GM21526 (cell line): Measurements from ENCODE around the gene ACAA2.

Experiments
- ATAC-seq: cut with Tn5 transposase; IDR thresholded peaks from one replicate; pipeline ENCODE4 v1.9.1; 2021; ENCODE audit warnings: moderate library complexity; ENCODE audit not compliant: unreplicated experiment, low FRiP score

The ACAA2 gene

DNA sequence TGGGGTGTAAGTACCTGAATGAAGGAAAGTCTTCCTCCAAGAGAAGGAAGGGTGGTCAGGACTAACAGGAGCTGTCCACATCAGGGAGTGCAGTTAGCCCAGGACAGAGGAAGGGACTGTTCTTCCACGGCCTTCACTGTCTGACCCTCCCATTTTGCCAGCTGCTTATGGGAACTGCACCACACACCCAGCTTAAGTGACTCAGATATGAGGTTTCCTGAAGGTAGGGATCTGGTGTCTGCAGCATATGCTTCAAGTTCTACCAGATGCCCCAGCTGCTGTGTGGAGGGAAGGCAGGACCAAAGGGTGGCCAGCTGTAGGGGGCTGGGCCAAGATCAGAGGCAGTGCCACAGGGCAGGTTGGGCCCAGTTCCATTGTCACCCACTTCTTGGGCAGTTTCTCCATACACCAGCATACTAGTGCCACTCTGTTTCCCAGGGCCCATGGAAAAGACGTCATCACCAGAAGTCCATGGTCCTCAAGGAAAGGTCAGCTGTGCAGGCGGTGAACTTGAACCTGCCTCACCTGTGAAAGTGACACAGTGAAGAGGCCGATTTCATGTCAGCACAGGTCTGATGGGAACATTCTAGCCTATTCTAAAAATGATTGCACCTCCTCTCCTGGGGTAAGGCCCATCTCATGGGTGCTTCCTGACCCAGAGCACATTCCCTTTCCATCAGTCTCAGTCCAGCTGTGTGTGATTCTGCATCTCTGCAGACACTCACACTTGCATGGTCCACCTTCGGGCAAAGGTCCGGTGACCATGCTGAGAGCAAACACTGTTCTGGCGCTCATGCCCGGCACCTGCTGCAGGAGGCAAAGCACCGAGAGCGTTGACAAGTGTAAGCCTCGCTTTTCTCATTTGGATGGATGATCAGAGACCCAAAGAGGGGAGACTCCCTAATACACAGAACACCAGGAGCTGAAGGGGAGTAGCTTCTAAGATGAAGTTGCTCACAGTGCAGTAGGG is 68.0 kb downstream of the ACAA2 start:
- no peak for ATAC-seq

DNA sequence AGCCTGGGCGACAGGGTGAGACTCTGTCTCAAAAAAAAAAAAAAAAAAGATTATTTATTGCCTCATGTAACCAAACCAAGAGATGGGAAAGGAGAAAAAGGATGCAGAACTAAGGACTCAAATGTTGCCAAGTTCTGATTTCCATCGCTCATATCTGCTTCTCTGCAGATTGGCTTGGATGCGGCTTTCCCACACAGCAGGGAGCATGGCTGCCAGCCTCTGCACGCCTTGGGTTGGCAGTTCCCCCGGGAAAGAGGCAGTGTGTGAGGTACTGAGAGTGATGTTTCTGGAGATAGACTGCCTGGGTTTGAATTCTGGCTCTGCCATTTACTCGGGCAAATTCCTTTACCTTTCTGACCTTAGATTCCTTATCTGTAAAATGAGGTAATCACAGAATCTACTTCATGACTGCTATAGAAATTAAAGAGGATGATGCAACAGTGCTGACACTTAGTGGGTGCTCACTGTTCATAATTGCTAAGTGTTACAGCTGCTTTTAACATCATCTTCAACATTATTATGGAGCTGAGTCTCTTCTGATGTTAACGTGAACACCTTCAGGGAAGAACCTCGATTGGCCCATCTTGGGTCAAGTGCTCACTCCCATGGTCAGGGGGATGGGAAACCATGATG is 68.8 kb downstream of the ACAA2 start:
- ATAC-seq: no peak

GRCh38 chr18:49743117-49743567 is 70.2 kb downstream of the ACAA2 start:
- ATAC-seq: no peak

GRCh38 chr18:49742316-49743116 is 70.8 kb downstream of the ACAA2 start:
- no peak for ATAC-seq

DNA sequence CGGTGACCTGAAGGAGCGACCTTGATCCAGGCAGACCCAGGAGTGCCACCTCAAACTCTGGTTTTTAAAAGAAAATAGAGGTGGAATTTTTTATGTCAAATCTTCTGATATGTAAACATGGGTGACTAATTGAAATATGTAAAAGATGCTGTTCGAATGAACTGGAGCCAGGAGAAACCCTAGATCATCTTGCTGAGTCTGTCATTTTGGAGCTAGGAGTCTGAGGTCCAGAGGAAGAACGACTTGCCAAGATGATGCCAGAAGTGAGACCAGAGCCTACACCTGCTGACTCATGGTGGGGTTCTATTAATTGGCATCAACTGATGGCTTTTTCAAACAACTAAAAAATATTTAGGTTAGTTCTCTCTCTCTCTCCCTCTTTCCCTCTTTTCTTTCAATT is 74.1 kb downstream of the ACAA2 start:
- no peak for ATAC-seq

GRCh38 chr18:49738721-49739120 is 74.6 kb downstream of the ACAA2 start:
- ATAC-seq: no peak

- no peak for ATAC-seq
These were observed 78.5 kb downstream of the ACAA2 start for GRCh38 chr18:49734836-49735235.

DNA sequence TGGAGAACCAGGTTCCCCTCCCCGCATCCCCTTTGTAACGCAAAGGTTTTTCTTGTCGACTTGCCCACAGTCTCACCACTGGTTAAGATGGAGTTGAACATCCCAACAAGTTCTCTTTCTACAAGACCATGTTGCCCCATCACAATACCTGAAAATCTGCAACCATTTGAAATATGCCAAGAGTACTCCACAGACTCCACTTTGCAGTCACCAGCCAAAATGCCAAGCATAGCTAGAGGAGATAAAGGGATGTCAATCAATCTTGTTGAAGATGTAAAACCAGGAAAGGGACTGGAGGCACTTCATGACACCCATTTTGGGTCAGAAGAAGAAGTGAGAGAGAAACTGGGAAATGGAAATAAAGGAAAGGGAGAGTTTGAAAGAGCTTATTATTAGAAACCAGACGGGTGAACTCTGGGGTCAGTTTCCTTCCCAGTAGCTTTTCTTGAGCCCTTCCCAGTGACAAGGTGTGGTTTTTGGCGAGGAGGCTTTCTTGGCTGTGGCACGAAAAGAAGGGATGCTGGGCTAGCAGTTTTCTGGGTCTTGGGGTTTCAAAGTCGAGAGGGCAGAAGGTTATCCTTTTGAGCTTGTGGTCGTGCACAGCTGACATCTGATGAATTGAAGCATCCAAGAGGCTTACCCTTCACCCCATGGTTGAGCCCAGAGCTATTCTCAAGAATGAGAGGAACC is 79.3 kb downstream of the ACAA2 start:
- no peak for ATAC-seq

DNA sequence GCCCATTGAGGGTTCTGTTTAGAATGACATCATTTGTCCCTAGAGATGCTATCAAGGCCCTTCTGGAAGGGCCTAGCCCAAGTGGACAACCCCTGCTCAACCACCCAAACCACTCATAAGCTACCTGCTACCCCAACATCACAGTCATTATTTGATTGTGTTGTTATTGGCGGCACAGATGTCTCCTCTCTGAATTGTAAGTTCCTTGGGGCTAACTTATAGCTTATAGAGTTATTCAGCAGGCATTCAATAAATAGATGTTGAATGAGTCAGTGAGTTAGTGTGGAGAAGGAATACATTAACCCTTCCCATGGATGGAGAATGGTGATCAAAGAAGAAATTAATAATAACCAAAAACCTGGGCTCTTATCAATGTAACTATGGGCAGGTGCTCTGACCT is 80.0 kb downstream of the ACAA2 start:
- ATAC-seq: no peak
